RWPE1 (cell line): ENCODE measurements around the gene IL22RA2.
"Not testable (repeated sequence)": the region's sequence is repeated elsewhere in the genome, so short reads cannot be mapped to it uniquely, and the experiment has no call there.

Experiments used
- CTCF ChIA-PET: fragments of 350-600 bp; sonication (Branson Sonifier 250); formaldehyde crosslinking; extraction: SDS; loops from one replicate; lab custom pipeline; 2021; lab: Yijun Ruan, JAX
- POLR2A ChIA-PET: fragments of 400-600 bp; formaldehyde crosslinking; extraction: SDS; loops from one replicate; lab custom pipeline; 2020; ENCODE audit warnings: antibody characterized with exemption; ENCODE audit not compliant: low non-redundant PET; lab: Yijun Ruan, JAX
- DNase-seq: peaks from one replicate; pipeline ENCODE4 v3.0.0; 2012; ENCODE audit warnings: low spot score
- H3K27ac ChIP-seq: fragments of 450-650 bp; 2 replicates; pipeline ENCODE4 v1.5.1; 2017
- TF ChIP-seq, protein P1 (sequence below): fragments of 450-650 bp; conservative IDR thresholded peaks from 2 replicates; pipeline ENCODE4 v1.5.1; 2017; ENCODE audit warnings: low read depth, mild to moderate bottlenecking

IL22RA2 gene

DNA sequence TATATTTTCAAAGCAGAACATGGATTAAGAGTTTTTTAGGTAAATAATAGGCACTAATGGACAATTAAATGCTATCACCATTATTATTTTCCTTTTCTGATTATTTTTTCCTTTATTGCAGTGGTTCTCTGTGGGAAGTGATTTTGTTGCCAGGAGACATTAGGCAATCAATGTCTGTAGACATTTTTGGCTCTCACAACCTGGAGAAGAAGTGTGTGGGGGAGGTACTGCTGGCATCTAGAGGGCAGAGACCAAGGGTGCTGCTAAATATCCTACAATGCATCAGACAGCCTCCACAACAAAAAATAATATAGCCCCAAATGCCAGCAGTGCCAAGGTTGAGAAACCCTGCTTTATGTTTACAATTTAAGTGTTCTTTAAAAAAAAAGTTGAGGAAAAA, 37.5 kb upstream of the IL22RA2 start:
- TF ChIP-seq, protein P1, sequence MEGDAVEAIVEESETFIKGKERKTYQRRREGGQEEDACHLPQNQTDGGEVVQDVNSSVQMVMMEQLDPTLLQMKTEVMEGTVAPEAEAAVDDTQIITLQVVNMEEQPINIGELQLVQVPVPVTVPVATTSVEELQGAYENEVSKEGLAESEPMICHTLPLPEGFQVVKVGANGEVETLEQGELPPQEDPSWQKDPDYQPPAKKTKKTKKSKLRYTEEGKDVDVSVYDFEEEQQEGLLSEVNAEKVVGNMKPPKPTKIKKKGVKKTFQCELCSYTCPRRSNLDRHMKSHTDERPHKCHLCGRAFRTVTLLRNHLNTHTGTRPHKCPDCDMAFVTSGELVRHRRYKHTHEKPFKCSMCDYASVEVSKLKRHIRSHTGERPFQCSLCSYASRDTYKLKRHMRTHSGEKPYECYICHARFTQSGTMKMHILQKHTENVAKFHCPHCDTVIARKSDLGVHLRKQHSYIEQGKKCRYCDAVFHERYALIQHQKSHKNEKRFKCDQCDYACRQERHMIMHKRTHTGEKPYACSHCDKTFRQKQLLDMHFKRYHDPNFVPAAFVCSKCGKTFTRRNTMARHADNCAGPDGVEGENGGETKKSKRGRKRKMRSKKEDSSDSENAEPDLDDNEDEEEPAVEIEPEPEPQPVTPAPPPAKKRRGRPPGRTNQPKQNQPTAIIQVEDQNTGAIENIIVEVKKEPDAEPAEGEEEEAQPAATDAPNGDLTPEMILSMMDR, result no peak
- ChIA-PET POLR2A (no interaction called here), CTCF (no interaction called here)
- H3K27ac ChIP-seq, result no peak overlapping the region
- DNase-seq, result no peak

DNA sequence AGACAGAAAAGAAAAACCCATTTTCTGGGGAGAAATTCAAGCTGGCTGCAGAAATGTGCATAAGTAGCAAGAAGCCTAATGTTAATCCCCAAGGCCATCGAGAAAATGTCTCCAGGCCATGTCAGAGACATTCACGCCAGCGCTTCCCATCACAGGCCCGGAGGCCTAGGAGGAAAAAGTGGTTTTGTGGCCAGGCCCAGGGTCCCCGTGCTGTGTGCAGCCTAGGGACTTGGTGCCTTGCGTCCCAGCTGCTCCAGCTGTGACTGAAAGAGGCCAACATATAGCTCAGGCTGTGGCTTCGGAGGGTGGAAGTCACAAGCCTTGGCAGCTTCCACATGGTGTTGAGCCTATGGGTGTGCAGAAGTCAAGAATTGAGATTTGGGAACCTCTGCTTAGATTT, 34.8 kb upstream of the IL22RA2 start:
- no peak overlapping the region for H3K27ac ChIP-seq
- TF ChIP-seq, protein P1, result no peak
- POLR2A ChIA-PET, result no interaction called here
- CTCF ChIA-PET, result interaction anchor here (0.6 kb wide), 1 partner anchor 316 kb away, joined by 4 read pairs; no protein-coding TSS in a partner anchor
- DNase-seq, result no peak

DNA sequence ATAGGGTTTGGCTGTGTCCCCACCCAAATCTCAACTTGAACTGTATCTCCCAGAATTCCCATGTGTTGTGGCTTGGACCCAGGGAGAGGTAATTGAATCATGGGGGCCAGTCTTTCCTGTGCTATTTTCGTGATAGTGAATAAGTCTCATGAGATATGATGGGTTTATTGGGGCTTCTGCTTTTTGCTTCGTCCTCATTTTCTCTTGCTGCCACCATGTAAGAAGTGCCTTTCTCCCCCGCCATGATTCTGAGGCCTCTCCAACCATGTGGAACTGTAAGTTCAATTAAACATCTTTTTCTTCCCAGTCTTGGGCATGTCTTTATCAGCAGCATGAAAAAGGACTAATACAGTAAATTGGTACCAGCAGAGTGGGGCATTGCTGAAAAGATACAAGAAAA, 34.0 kb upstream of the IL22RA2 start:
- H3K27ac ChIP-seq, DNase-seq, POLR2A ChIA-PET, CTCF ChIA-PET: not testable (repeated sequence)

DNA sequence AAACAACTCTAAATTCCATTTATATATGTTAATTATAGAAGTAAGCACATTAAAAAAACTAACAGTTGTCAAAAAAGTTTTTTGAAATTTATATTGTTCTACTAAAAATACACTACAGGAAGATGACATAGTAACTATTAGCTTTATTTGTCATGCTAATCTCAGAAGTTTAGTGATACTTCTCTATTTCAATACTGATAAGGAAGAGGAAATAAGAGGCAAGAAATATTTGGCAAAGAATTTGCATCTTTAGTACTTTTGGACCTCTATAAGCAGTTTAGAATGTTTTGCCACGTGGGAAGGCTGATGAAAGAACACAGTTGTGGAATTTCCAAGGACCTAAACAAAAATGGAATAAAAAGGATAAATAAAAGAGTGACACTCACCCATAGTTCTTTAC, 33.1 kb upstream of the IL22RA2 start:
- ChIA-PET POLR2A (no interaction called here), CTCF (no interaction called here)
- DNase-seq, result no peak
- H3K27ac ChIP-seq, result no peak overlapping the region
- TF ChIP-seq, protein P1, result no peak

DNA sequence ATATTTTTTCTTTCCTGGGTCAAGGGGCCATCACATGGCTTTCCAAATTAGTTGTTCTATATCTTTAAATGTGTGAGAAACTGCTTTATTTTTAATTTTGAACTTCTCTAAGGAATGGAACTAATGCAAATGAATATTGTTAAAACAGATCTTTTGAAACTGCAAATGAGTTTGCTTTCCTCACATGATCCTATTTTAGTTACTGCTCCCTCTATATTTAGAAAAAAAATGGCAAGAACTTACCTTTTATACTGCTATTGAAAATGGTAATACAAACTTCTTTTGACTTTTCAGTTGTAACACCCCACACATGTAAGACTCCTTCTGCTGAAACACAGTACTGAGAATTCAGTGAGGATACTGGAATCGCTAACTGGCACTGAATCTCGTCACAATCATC, 29.8 kb upstream of the IL22RA2 start:
- CTCF ChIA-PET, result interaction anchor here (0.7 kb wide), 1 partner anchor 419 kb away, joined by 4 read pairs; no protein-coding TSS in a partner anchor
- H3K27ac ChIP-seq, result no peak overlapping the region
- TF ChIP-seq, protein P1, result no peak
- DNase-seq, result no peak
- POLR2A ChIA-PET, result no interaction called here

DNA sequence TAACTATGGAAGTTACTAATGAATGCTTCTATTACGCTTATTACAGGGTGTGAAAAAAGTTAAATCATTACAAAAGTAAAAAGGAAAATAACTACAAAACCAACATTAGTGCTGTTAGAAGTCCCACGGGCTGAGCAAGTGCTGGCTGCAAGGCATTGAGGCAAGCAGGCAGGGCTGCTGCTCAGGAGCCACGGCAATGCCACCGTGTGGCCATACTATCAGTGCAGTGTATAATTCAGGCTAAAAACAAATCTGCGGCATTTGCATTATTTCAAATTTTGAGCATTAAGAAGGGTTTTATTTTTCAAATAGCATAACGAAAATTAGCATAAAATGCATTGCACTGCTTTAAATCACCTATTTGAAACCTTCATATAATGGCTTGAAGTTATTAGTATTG, 28.6 kb upstream of the IL22RA2 start:
- ChIA-PET CTCF (no interaction called here), POLR2A (no interaction called here)
- H3K27ac ChIP-seq, result no peak overlapping the region
- no peak for DNase-seq
- TF ChIP-seq, protein P1, result peak; percentile 41

DNA sequence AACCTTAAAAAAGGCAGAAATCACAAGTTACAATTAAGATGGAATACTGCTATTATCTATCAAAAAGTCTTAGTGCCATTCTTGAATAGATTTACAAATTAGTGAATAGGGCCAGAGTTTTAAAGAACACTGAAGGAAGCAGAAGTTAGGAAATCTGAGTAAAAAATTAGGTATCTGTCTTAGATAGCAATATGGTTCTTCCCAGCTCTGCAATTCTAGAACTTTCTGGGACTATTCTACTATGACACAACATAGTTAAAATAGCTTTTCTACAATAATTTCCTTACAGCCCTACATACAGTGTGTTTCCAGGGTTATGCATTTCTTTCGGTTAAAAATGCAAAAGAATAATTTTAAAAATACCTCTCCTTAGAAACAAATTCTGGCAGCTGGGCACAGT, 27.6 kb upstream of the IL22RA2 start:
- no peak overlapping the region for H3K27ac ChIP-seq
- ChIA-PET POLR2A (no interaction called here), CTCF (interaction anchor here (0.6 to 0.8 kb wide), 2 partner anchors 323 to 455 kb away, joined by 3 read pairs; no protein-coding TSS in a partner anchor)
- DNase-seq, result no peak
- TF ChIP-seq, protein P1, result no peak
